ENCODE measurements around the gene GABBR2.
"Not testable (repeated sequence)": the region's sequence is repeated elsewhere in the genome, so short reads cannot be mapped to it uniquely, and the experiment has no call there.

The GABBR2 gene

GRCh38 chr9:98686961-98687855 lies 21.5 kb downstream of the GABBR2 start:
- no peak for DNase-seq (ENCODE audit: low spot score)

GRCh38 chr9:98684816-98685215 lies 23.9 kb downstream of the GABBR2 start:
- DNase-seq (ENCODE audit: low spot score) = not testable (repeated sequence)

- no peak for DNase-seq (ENCODE audit: low spot score)
Observed at GRCh38 chr9:98678244-98678842, 30.4 kb downstream of the GABBR2 start.

- DNase-seq (ENCODE audit: low spot score) = no peak
Observed at GRCh38 chr9:98673681-98674080, 35.1 kb downstream of the GABBR2 start.

- no peak for DNase-seq (ENCODE audit: low spot score)
Observed at GRCh38 chr9:98667005-98667640, 41.6 kb downstream of the GABBR2 start.

GRCh38 chr9:98665501-98665900 lies 43.2 kb downstream of the GABBR2 start:
- peak; percentile 92 for DNase-seq (ENCODE audit: low spot score)

- DNase-seq (ENCODE audit: low spot score) = no peak
Observed at GRCh38 chr9:98660541-98660940, 48.2 kb downstream of the GABBR2 start.

GRCh38 chr9:98658951-98659351 lies 49.8 kb downstream of the GABBR2 start:
- DNase-seq (ENCODE audit: low spot score) = no peak

- DNase-seq (ENCODE audit: low spot score) = no peak
Observed at GRCh38 chr9:98657897-98658296, 50.8 kb downstream of the GABBR2 start.

GRCh38 chr9:98656511-98656910 lies 52.2 kb downstream of the GABBR2 start:
- DNase-seq (ENCODE audit: low spot score) = peak; percentile 81

GRCh38 chr9:98655428-98655827 lies 53.3 kb downstream of the GABBR2 start:
- not testable (repeated sequence) for DNase-seq (ENCODE audit: low spot score)

- DNase-seq (ENCODE audit: low spot score) = peak; percentile 68
Observed at GRCh38 chr9:98654247-98654646, 54.5 kb downstream of the GABBR2 start.

- no peak for DNase-seq (ENCODE audit: low spot score)
Observed at GRCh38 chr9:98652741-98653140, 56.0 kb downstream of the GABBR2 start.

GRCh38 chr9:98652302-98652701 lies 56.4 kb downstream of the GABBR2 start:
- no peak for DNase-seq (ENCODE audit: low spot score)

- DNase-seq (ENCODE audit: low spot score) = peak; percentile 69
Observed at GRCh38 chr9:98647236-98647635, 61.5 kb downstream of the GABBR2 start.

- DNase-seq (ENCODE audit: low spot score) = no peak
Observed at GRCh38 chr9:98644011-98644410, 64.7 kb downstream of the GABBR2 start.

- DNase-seq (ENCODE audit: low spot score) = no peak
Observed at GRCh38 chr9:98642661-98643312, 65.9 kb downstream of the GABBR2 start.

GRCh38 chr9:98641695-98642094 lies 67.0 kb downstream of the GABBR2 start:
- peak; percentile 70 for DNase-seq (ENCODE audit: low spot score)

GRCh38 chr9:98640394-98640793 lies 68.3 kb downstream of the GABBR2 start:
- no peak for DNase-seq (ENCODE audit: low spot score)

GRCh38 chr9:98639133-98639532 lies 69.6 kb downstream of the GABBR2 start:
- DNase-seq (ENCODE audit: low spot score) = peak; percentile 62

- no peak for DNase-seq (ENCODE audit: low spot score)
Observed at GRCh38 chr9:98637381-98637780, 71.4 kb downstream of the GABBR2 start.

- no peak for DNase-seq (ENCODE audit: low spot score)
Observed at GRCh38 chr9:98635374-98635773, 73.4 kb downstream of the GABBR2 start.

Data from cerebellar cortex (tissue), 1 donor.